H1 (cell line): ENCODE results near the gene MBOAT1. TPM values are rescaled to one million over a fixed set of nuclear protein-coding genes. Genes with fewer than 3 reads are reported as not detected.

ENCODE experiments used
- CTCF ChIA-PET: fragments of 300-600 bp; sonication (Branson Sonifier 250); formaldehyde crosslinking; loops from one replicate; lab custom pipeline; 2021; ENCODE audit not compliant: partially characterized antibody; lab: Charles Lee
- POLR2A ChIA-PET: fragments of 300-600 bp; sonication (Branson Sonifier 250); formaldehyde crosslinking; loops from one replicate; lab custom pipeline; 2021; ENCODE audit warnings: inconsistent platforms; ENCODE audit not compliant: partially characterized antibody; lab: Charles Lee
- DNase-seq, 2 experiments: peaks; one replicate each; pipeline versions ENCODE4 v3.0.0 to v3.0.0-alpha.2; 2010 to 2022; ENCODE audit warnings: low spot score in 2 of 2, low read depth in 1 of 2, mixed read lengths in 1 of 2
- FAIRE-seq: peaks from 2 replicates; lab custom pipeline; 2011; peaks lifted over from hg19 to GRCh38; lab: Jason Lieb, UNC
- H2AFZ ChIP-seq: 2 replicates; pipeline ENCODE4 v1.8.1; 2012; ENCODE audit warnings: low read length, inconsistent platforms
- H2AK5ac ChIP-seq: 2 replicates; pipeline ENCODE4 v1.6.1; 2013; ENCODE audit warnings: low read depth, low read length
- H2BK120ac ChIP-seq: replicated peaks from 2 replicates; pipeline ENCODE3; 2013; ENCODE audit warnings: low read depth, low read length, inconsistent platforms
- H2BK12ac ChIP-seq: 2 replicates; pipeline ENCODE4 v1.6.1; 2013; ENCODE audit warnings: low read depth, low read length
- H2BK15ac ChIP-seq: 2 replicates; pipeline ENCODE4 v1.6.1; 2013; ENCODE audit warnings: low read length
- H2BK20ac ChIP-seq: 2 replicates; pipeline ENCODE4 v1.6.1; 2013; ENCODE audit warnings: low read length
- H2BK5ac ChIP-seq: 2 replicates; pipeline ENCODE4 v1.6.1; 2013; ENCODE audit warnings: low read depth, low read length
- H3K14ac ChIP-seq: 2 replicates; pipeline ENCODE4 v1.6.1; 2013; ENCODE audit warnings: inconsistent platforms; ENCODE audit not compliant: insufficient read length
- H3K18ac ChIP-seq: 2 replicates; pipeline ENCODE4 v1.6.1; 2013; ENCODE audit warnings: low read length; ENCODE audit errors: extremely low read depth
- H3K23ac ChIP-seq: 2 replicates; pipeline ENCODE4 v1.6.1; 2013; ENCODE audit warnings: inconsistent platforms; ENCODE audit not compliant: insufficient read length
- H3K23me2 ChIP-seq: 2 replicates; pipeline ENCODE4 v1.6.1; 2013; ENCODE audit warnings: low read depth, low read length
- H3K27ac ChIP-seq: 2 replicates; pipeline ENCODE4 v1.6.1; 2011; ENCODE audit warnings: low read depth, low read length, inconsistent platforms
- H3K27me3 ChIP-seq, 4 experiments: replicated peaks in 1 of 4; 1 replicate in 1 of 4; 2 replicates in 3 of 4; pipeline versions ENCODE4 v1.6.1 to v1.8.1; 2011 to 2013; ENCODE audit warnings: low read length in 3 of 4, mild to moderate bottlenecking in 3 of 4, inconsistent platforms in 2 of 4, mixed read lengths in 2 of 4, moderate library complexity in 1 of 4; ENCODE audit not compliant: control insufficient read depth in 3 of 4, insufficient read depth in 3 of 4; ENCODE audit errors: extremely low read depth in 1 of 4
- H3K36me3 ChIP-seq, 4 experiments: 2 replicates each; pipeline versions ENCODE4 v1.6.1 to v1.8.1; 2011 to 2013; ENCODE audit warnings: mild to moderate bottlenecking in 4 of 4, low read length in 3 of 4, moderate library complexity in 2 of 4, control low read depth in 1 of 4, inconsistent platforms in 1 of 4; ENCODE audit not compliant: insufficient read depth in 4 of 4, control insufficient read depth in 2 of 4
- H3K4ac ChIP-seq: replicated peaks from 2 replicates; pipeline ENCODE3; 2013; ENCODE audit warnings: low read length, low read depth, mixed read lengths, inconsistent platforms; ENCODE audit not compliant: insufficient read length
- H3K4me1 ChIP-seq, 4 experiments: replicated peaks in 1 of 4; 1 replicate in 1 of 4; 2 replicates in 3 of 4; pipeline versions ENCODE4 v1.6.1 to v1.8.1; 2011 to 2013; ENCODE audit warnings: low read length in 3 of 4, inconsistent platforms in 2 of 4, mixed read lengths in 1 of 4; ENCODE audit not compliant: insufficient read depth in 4 of 4, control insufficient read depth in 3 of 4
- H3K4me2 ChIP-seq, 2 experiments: 2 replicates each; pipeline versions ENCODE4 v1.6.1 to v1.8.1; 2011 to 2013; ENCODE audit warnings: low read depth in 2 of 2, low read length in 2 of 2, control low read depth in 1 of 2, inconsistent platforms in 1 of 2, mild to moderate bottlenecking in 1 of 2; ENCODE audit not compliant: insufficient read depth in 1 of 2
- H3K4me3 ChIP-seq, 4 experiments: fragments of 200-600, 300-600 bp in 1 of 4; sonication (generic), shearing (Covaris generic), sonication (Bioruptor Twin) in 1 of 4; 2 replicates each; pipeline versions ENCODE4 v1.5.1 to v1.8.1; 2011 to 2016; ENCODE audit warnings: low read length in 4 of 4, low read depth in 3 of 4, control low read depth in 2 of 4, inconsistent platforms in 2 of 4, mild to moderate bottlenecking in 2 of 4, mixed read lengths in 1 of 4, moderate library complexity in 1 of 4; ENCODE audit not compliant: insufficient read depth in 2 of 4; ENCODE audit errors: extremely low read depth in 1 of 4
- H3K56ac ChIP-seq: replicated peaks from 2 replicates; pipeline ENCODE3; 2013; ENCODE audit warnings: low read depth, mild to moderate bottlenecking, mixed read lengths, low read length, inconsistent platforms; ENCODE audit not compliant: insufficient read length
- H3K79me1 ChIP-seq: 2 replicates; pipeline ENCODE4 v1.6.1; 2013; ENCODE audit warnings: low read depth, low read length, control low read depth
- H3K79me2 ChIP-seq, 2 experiments: 2 replicates each; pipeline versions ENCODE4 v1.6.1 to v1.8.1; 2012 to 2013; ENCODE audit warnings: low read length in 2 of 2, mild to moderate bottlenecking in 2 of 2, inconsistent platforms in 1 of 2; ENCODE audit not compliant: insufficient read depth in 2 of 2, control insufficient read depth in 1 of 2
- H3K9ac ChIP-seq, 4 experiments: replicated peaks in 1 of 4; 1 replicate in 1 of 4; 2 replicates in 3 of 4; pipeline versions ENCODE4 v1.6.1 to v1.8.1; 2011 to 2013; ENCODE audit warnings: low read depth in 3 of 4, low read length in 3 of 4, control low read depth in 2 of 4, mild to moderate bottlenecking in 2 of 4, moderate library complexity in 2 of 4, inconsistent platforms in 1 of 4; ENCODE audit errors: extremely low read depth in 1 of 4
- H3K9me3 ChIP-seq, 2 experiments: 2 replicates each; pipeline versions ENCODE4 v1.6.1 to v1.8.1; 2012 to 2013; ENCODE audit warnings: mild to moderate bottlenecking in 2 of 2, moderate library complexity in 2 of 2, control low read depth in 1 of 2, inconsistent platforms in 1 of 2, low read depth in 1 of 2, low read length in 1 of 2, mixed read lengths in 1 of 2; ENCODE audit not compliant: insufficient read depth in 2 of 2
- H4K20me1 ChIP-seq, 2 experiments: replicated peaks in 1 of 2; 2 replicates each; pipeline versions ENCODE3 to v1.8.1; 2011 to 2013; ENCODE audit warnings: inconsistent platforms in 2 of 2, low read length in 2 of 2, mild to moderate bottlenecking in 1 of 2; ENCODE audit not compliant: insufficient read depth in 2 of 2, control insufficient read depth in 1 of 2
- H4K5ac ChIP-seq: 2 replicates; pipeline ENCODE4 v1.6.1; 2013; ENCODE audit warnings: low read length, low read depth, mixed read lengths, inconsistent platforms; ENCODE audit not compliant: insufficient read length
- H4K8ac ChIP-seq: 2 replicates; pipeline ENCODE4 v1.8.0; 2013; ENCODE audit warnings: mild to moderate bottlenecking, moderate library complexity, low read length, inconsistent platforms; ENCODE audit not compliant: insufficient read depth; ENCODE audit errors: extremely low read depth
- H4K91ac ChIP-seq: replicated peaks from 2 replicates; pipeline ENCODE3; 2013; ENCODE audit warnings: low read length, mixed read lengths, inconsistent platforms; ENCODE audit not compliant: insufficient read length
- ATF2 ChIP-seq: IDR thresholded peaks from 2 replicates; pipeline ENCODE4 v1.6.1; 2012; ENCODE audit warnings: low read length, inconsistent platforms
- ATF3 ChIP-seq: IDR thresholded peaks from 2 replicates; pipeline ENCODE4 v1.6.1; 2011; ENCODE audit warnings: low read depth, mild to moderate bottlenecking, low read length; ENCODE audit not compliant: insufficient read depth
- CREB1 ChIP-seq: IDR thresholded peaks from 2 replicates; pipeline ENCODE4 v1.6.1; 2012; ENCODE audit warnings: inconsistent platforms
- EGR1 ChIP-seq: IDR thresholded peaks from 2 replicates; pipeline ENCODE4 v1.6.1; 2011; ENCODE audit warnings: low read depth, low read length, borderline replicate concordance
- FOSL1 ChIP-seq: IDR thresholded peaks from 2 replicates; pipeline ENCODE4 v1.6.1; 2011; ENCODE audit warnings: mild to moderate bottlenecking, low read depth, low read length, moderate library complexity; ENCODE audit not compliant: insufficient read depth
- JUN ChIP-seq: IDR thresholded peaks from 2 replicates; pipeline ENCODE4 v1.6.1; 2011; ENCODE audit warnings: low read depth, mild to moderate bottlenecking, improper control_type of control experiment, low read length
- KDM1A ChIP-seq: fragments of 200-600, 300-600 bp; sonication (generic); IDR thresholded peaks from 2 replicates; pipeline ENCODE4 v1.7.1; 2016; ENCODE audit warnings: mild to moderate bottlenecking, low read length, borderline replicate concordance
- POLR2AphosphoS5 ChIP-seq: IDR thresholded peaks from 2 replicates; pipeline ENCODE4 v1.6.1; 2011; ENCODE audit warnings: low read depth, low read length
- RNF2 ChIP-seq: fragments of 200-900, 300-1000 bp; sonication (generic); IDR thresholded peaks from 2 replicates; pipeline ENCODE4 v1.7.1; 2016; ENCODE audit warnings: borderline replicate concordance, low read depth, mild to moderate bottlenecking, antibody characterized with exemption, low read length; ENCODE audit not compliant: poor library complexity, severe bottlenecking; ENCODE audit errors: missing control alignments
- SIN3A ChIP-seq, 2 experiments: IDR thresholded peaks in 1 of 2; conservative IDR thresholded peaks in 1 of 2; 2 replicates each; pipeline ENCODE4 v1.6.1; 2011 to 2012; ENCODE audit warnings: low read length in 2 of 2, improper control_type of control experiment in 1 of 2, low read depth in 1 of 2, mild to moderate bottlenecking in 1 of 2
- WGBS, 2 experiments: shearing (Covaris generic) in 1 of 2; methylation state at CpG; one replicate each; pipeline versions ENCODE4 v1.1.6 to v1.1.7; 2013 to 2015; ENCODE audit warnings: low lambda C conversion rate in 2 of 2, mixed read lengths in 2 of 2, inconsistent platforms in 1 of 2, low coverage in 1 of 2, missing lambda C conversion rate in 1 of 2; ENCODE audit not compliant: insufficient replicate concordance in 2 of 2, insufficient coverage in 1 of 2, insufficient read length in 1 of 2; ENCODE audit errors: extremely low coverage in 1 of 2, missing lambda C conversion rate in 1 of 2; 5-methylcytosine and 5-hydroxymethylcytosine counted together
- polyA plus RNA-seq, 7 experiments: library from polyadenylated mRNA; depleted of rRNA in 3 of 7; stranded (reverse) in 5 of 7; unstranded in 2 of 7; fragments of >200 nt in 5 of 7; fragments of 200-250 nt in 2 of 7; gene quantifications; 1 replicate in 5 of 7; 2 replicates in 1 of 7; 4 replicates in 1 of 7; pipeline versions ENCODE4 v1.2.1 to v1.2.3, GENCODE V29; 2011 to 2013; ENCODE audit warnings: missing spikeins in 2 of 7, mixed read lengths in 2 of 7
- total RNA-seq: library from RNA; stranded (reverse); fragmentation: NEBNext Ultra II Directional; extraction: Animal tissue kit (Norgen Biotek cat#: 25700); gene quantifications from 2 replicates; pipeline ENCODE4 v1.2.1, GENCODE V29; 2021

Gene MBOAT1
- total and polyA plus RNA-seq, 2 of the 8 experiments (the other 6 are each of a cell fraction or from before 2014, with no cell fraction given) = 4.9 to 19.5 TPM

- H2AFZ ChIP-seq = no peak overlapping the region
- CTCF ChIA-PET = interaction anchor here (1.2 kb wide), 1 partner anchor 12 kb away, joined by 5 read pairs; no protein-coding TSS in a partner anchor
- H3K56ac ChIP-seq = no peak overlapping the region
- no peak overlapping the region for H3K4ac ChIP-seq
- no peak overlapping the region for H4K8ac ChIP-seq
- no peak for DNase-seq
- H4K20me1 ChIP-seq = no peaks in the 10 kb centered on the region
- H2BK15ac ChIP-seq = no peak overlapping the region
- H2BK20ac ChIP-seq = no peak overlapping the region
- no peak overlapping the region for H3K14ac ChIP-seq
- H3K79me2 ChIP-seq = no peaks in the 10 kb centered on the region
- no peaks in the 10 kb centered on the region for H3K27me3 ChIP-seq
- no peak overlapping the region for H4K91ac ChIP-seq
- H2BK120ac ChIP-seq = no peak overlapping the region
- no peak overlapping the region for H3K23ac ChIP-seq
- no peak overlapping the region for H3K4me2 ChIP-seq
- H3K23me2 ChIP-seq = no peaks in the 10 kb centered on the region
- no peaks in the 10 kb centered on the region for H3K4me1 ChIP-seq
- no peak overlapping the region for H2BK5ac ChIP-seq
- H3K9ac ChIP-seq = no peak overlapping the region
- WGBS, 2 experiments = 95% methylated on average over 5 of the region's 5 CpGs; no CpG with 5 or more reads in 1 of the 2 experiments
- H3K27ac ChIP-seq = no peak overlapping the region
- no peak overlapping the region for H3K4me3 ChIP-seq
- no peak for FAIRE-seq
- no peak overlapping the region for H2AK5ac ChIP-seq
- POLR2A ChIA-PET = no interaction called here
- H3K18ac ChIP-seq = no peak overlapping the region
- H3K79me1 ChIP-seq = no peaks in the 10 kb centered on the region
- no peak overlapping the region for H2BK12ac ChIP-seq
- no peaks in the 10 kb centered on the region for H3K9me3 ChIP-seq
- H3K36me3 ChIP-seq = no peaks in the 10 kb centered on the region
- H4K5ac ChIP-seq = no peak overlapping the region
- no peak for TF ChIP-seq JUN
- no peak for TF ChIP-seq FOSL1
- no peak for TF ChIP-seq ATF3
- TF ChIP-seq RNF2 = no peak
- no peak for TF ChIP-seq ATF2
- TF ChIP-seq EGR1 = no peak
- TF ChIP-seq SIN3A (conservative IDR thresholded peaks at IDR 0.05 in 1 of 2, IDR thresholded peaks at IDR 0.05 in 1 of 2; ENCODE audit: low read depth in 1 of 2, low read length in 2 of 2) = no peak
- TF ChIP-seq POLR2AphosphoS5 = no peak
- TF ChIP-seq KDM1A = no peak
- no peak for TF ChIP-seq CREB1
Observed at GRCh38 chr6:20251525-20251924, 39.3 kb upstream of the MBOAT1 start.
